Measurements from ENCODE around the gene TOR1B.

The TOR1B gene

GRCh38 chr9:129835128-129835859, 32.3 kb downstream of the TOR1B start, which contains the start of the genes C9orf78 and USP20:
Gene C9orf78 (minus strand): TSS chr9:129835275. CDS start chr9:129835221, 54 bp downstream.
Gene USP20 (plus strand): TSS chr9:129835458. CDS start chr9:129852556, 17,098 bp downstream.
- Mint-ChIP-seq H3K4me3 (peak within 1 kb of the TSS; percentile 96), H3K36me3 (peaks cover 10% of the 10 kb centered on the region), H3K27me3 (no peaks in the 10 kb centered on the region), H3K4me1 (peaks cover 34% of the 10 kb centered on the region), H3K9me3 (no peaks in the 10 kb centered on the region), H3K27ac (peak within 1 kb of the TSS; percentile 94)
- ATAC-seq (ENCODE audit: low read depth) = peak; percentile 90
- DNase-seq (ENCODE audit: low spot score in 2 of 2) = peak; percentile 95 to 96

GRCh38 chr9:129835860-129836223, 32.9 kb downstream of the TOR1B start:
- Mint-ChIP-seq H3K4me3 (peak overlapping the region; percentile 96), H3K27ac (peak overlapping the region; percentile 94), H3K4me1 (peaks cover 34% of the 10 kb centered on the region), H3K27me3 (no peaks in the 10 kb centered on the region), H3K36me3 (peaks cover 10% of the 10 kb centered on the region), H3K9me3 (no peaks in the 10 kb centered on the region)
- ATAC-seq (ENCODE audit: low read depth) (no peak), DNase-seq (ENCODE audit: low spot score in 2 of 2) (no peak)

GRCh38 chr9:129836311-129837007, 33.5 kb downstream of the TOR1B start:
- Mint-ChIP-seq H3K4me3 (peak overlapping the region; percentile 96), H3K36me3 (peaks cover 10% of the 10 kb centered on the region), H3K27ac (peak overlapping the region; percentile 94), H3K9me3 (no peaks in the 10 kb centered on the region), H3K27me3 (no peaks in the 10 kb centered on the region), H3K4me1 (peaks cover 34% of the 10 kb centered on the region)
- DNase-seq (ENCODE audit: low spot score in 2 of 2) (peak; percentile 38 to 41), ATAC-seq (ENCODE audit: low read depth) (peak; percentile 13)

GRCh38 chr9:129838707-129839259, 35.8 kb downstream of the TOR1B start:
- peak overlapping the region; percentile 54 for H3K27ac Mint-ChIP-seq
- DNase-seq (ENCODE audit: low spot score in 2 of 2) (no peak), ATAC-seq (ENCODE audit: low read depth) (no peak)
- peaks cover 30% of the 10 kb centered on the region for H3K4me1 Mint-ChIP-seq
- H3K36me3 Mint-ChIP-seq = peaks cover 5% of the 10 kb centered on the region
- no peak overlapping the region for H3K4me3 Mint-ChIP-seq
- no peaks in the 10 kb centered on the region for H3K9me3 Mint-ChIP-seq
- no peaks in the 10 kb centered on the region for H3K27me3 Mint-ChIP-seq

- Mint-ChIP-seq H3K9me3 (no peaks in the 10 kb centered on the region), H3K27ac (peak overlapping the region; percentile 54), H3K4me3 (no peak overlapping the region), H3K27me3 (no peaks in the 10 kb centered on the region), H3K36me3 (peaks cover 5% of the 10 kb centered on the region), H3K4me1 (peaks cover 24% of the 10 kb centered on the region)
- ATAC-seq (ENCODE audit: low read depth) (no peak), DNase-seq (ENCODE audit: low spot score in 2 of 2) (no peak)
Measured at GRCh38 chr9:129839324-129840023, 36.5 kb downstream of the TOR1B start.

- no peak overlapping the region for H3K4me3 Mint-ChIP-seq
- H3K4me1 Mint-ChIP-seq = peaks cover 22% of the 10 kb centered on the region
- H3K9me3 Mint-ChIP-seq = no peaks in the 10 kb centered on the region
- DNase-seq (ENCODE audit: low spot score in 2 of 2) (no peak), ATAC-seq (ENCODE audit: low read depth) (no peak)
- peaks cover 5% of the 10 kb centered on the region for H3K36me3 Mint-ChIP-seq
- H3K27ac Mint-ChIP-seq = no peak overlapping the region
- no peaks in the 10 kb centered on the region for H3K27me3 Mint-ChIP-seq
Measured at GRCh38 chr9:129840034-129840433, 37.0 kb downstream of the TOR1B start.

- no peaks in the 10 kb centered on the region for H3K27me3 Mint-ChIP-seq
- peaks cover 5% of the 10 kb centered on the region for H3K36me3 Mint-ChIP-seq
- no peak overlapping the region for H3K27ac Mint-ChIP-seq
- DNase-seq (ENCODE audit: low spot score in 2 of 2) = no peak
- H3K9me3 Mint-ChIP-seq = no peaks in the 10 kb centered on the region
- ATAC-seq (ENCODE audit: low read depth) = no peak
- H3K4me1 Mint-ChIP-seq = peaks cover 22% of the 10 kb centered on the region
- no peak overlapping the region for H3K4me3 Mint-ChIP-seq
Measured at GRCh38 chr9:129841071-129841470, 38.1 kb downstream of the TOR1B start.

GRCh38 chr9:129845373-129845772, 42.4 kb downstream of the TOR1B start:
- Mint-ChIP-seq H3K36me3 (peaks cover 3% of the 10 kb centered on the region), H3K27me3 (no peaks in the 10 kb centered on the region), H3K9me3 (no peaks in the 10 kb centered on the region), H3K4me1 (peaks cover 2% of the 10 kb centered on the region), H3K27ac (no peak overlapping the region), H3K4me3 (no peak overlapping the region)
- no peak for ATAC-seq (ENCODE audit: low read depth)
- DNase-seq (ENCODE audit: low spot score in 2 of 2) = no peak

GRCh38 chr9:129848712-129849441, 45.9 kb downstream of the TOR1B start:
- Mint-ChIP-seq H3K27me3 (no peaks in the 10 kb centered on the region), H3K27ac (no peak overlapping the region), H3K4me1 (peaks cover 2% of the 10 kb centered on the region), H3K36me3 (peaks cover 17% of the 10 kb centered on the region), H3K4me3 (no peak overlapping the region), H3K9me3 (no peaks in the 10 kb centered on the region)
- ATAC-seq (ENCODE audit: low read depth) (no peak), DNase-seq (ENCODE audit: low spot score in 2 of 2) (no peak)

- H3K27ac Mint-ChIP-seq = no peak overlapping the region
- peaks cover 2% of the 10 kb centered on the region for H3K4me1 Mint-ChIP-seq
- H3K36me3 Mint-ChIP-seq = peaks cover 25% of the 10 kb centered on the region
- H3K9me3 Mint-ChIP-seq = no peaks in the 10 kb centered on the region
- DNase-seq (ENCODE audit: low spot score in 2 of 2) (no peak), ATAC-seq (ENCODE audit: low read depth) (no peak)
- no peak overlapping the region for H3K4me3 Mint-ChIP-seq
- no peaks in the 10 kb centered on the region for H3K27me3 Mint-ChIP-seq
Measured at GRCh38 chr9:129849901-129850300, 46.9 kb downstream of the TOR1B start.

- no peaks in the 10 kb centered on the region for H3K4me1 Mint-ChIP-seq
- no peak overlapping the region for H3K27ac Mint-ChIP-seq
Measured at GRCh38 chr9:129850821-129851550, 48.0 kb downstream of the TOR1B start.

GRCh38 chr9:129851821-129852220, 48.8 kb downstream of the TOR1B start:
- Mint-ChIP-seq H3K27me3 (no peaks in the 10 kb centered on the region), H3K36me3 (peaks cover 32% of the 10 kb centered on the region), H3K27ac (no peak overlapping the region), H3K4me1 (no peaks in the 10 kb centered on the region), H3K9me3 (no peaks in the 10 kb centered on the region), H3K4me3 (no peak overlapping the region)
- no peak for DNase-seq (ENCODE audit: low spot score in 2 of 2)
- no peak for ATAC-seq (ENCODE audit: low read depth)

More at GRCh38 chr9:129850821-129851550, 48.0 kb downstream of the TOR1B start:
- Mint-ChIP-seq H3K4me3 (no peak overlapping the region), H3K9me3 (no peaks in the 10 kb centered on the region), H3K27me3 (no peaks in the 10 kb centered on the region), H3K36me3 (peaks cover 32% of the 10 kb centered on the region)
- ATAC-seq (ENCODE audit: low read depth) (no peak), DNase-seq (ENCODE audit: low spot score in 2 of 2) (no peak)

- DNase-seq (ENCODE audit: low spot score in 2 of 2) (no peak), ATAC-seq (ENCODE audit: low read depth) (no peak)
- Mint-ChIP-seq H3K27ac (no peak overlapping the region), H3K4me3 (no peak overlapping the region), H3K4me1 (no peaks in the 10 kb centered on the region), H3K27me3 (no peaks in the 10 kb centered on the region), H3K9me3 (no peaks in the 10 kb centered on the region), H3K36me3 (peaks cover 32% of the 10 kb centered on the region)
Measured at GRCh38 chr9:129852579-129852978, 49.6 kb downstream of the TOR1B start.

Data from memory B cell (primary cell).